Adipocyte (in vitro differentiated cells): ENCODE results near the gene TUBA3C.

Source experiments
- DNase-seq: peaks from one replicate; pipeline ENCODE4 v3.0.0-alpha.2; 2015; ENCODE audit warnings: low read depth
- H3K27me3 ChIP-seq: replicated peaks from 2 replicates; pipeline ENCODE4 v1.7.0; 2013; ENCODE audit warnings: mild to moderate bottlenecking, low read length, moderate library complexity; ENCODE audit not compliant: control insufficient read depth, insufficient read depth
- H3K36me3 ChIP-seq: 2 replicates; pipeline ENCODE4 v1.7.0; 2013; ENCODE audit warnings: low read length, mild to moderate bottlenecking, moderate library complexity; ENCODE audit not compliant: control insufficient read depth, insufficient read depth, severe bottlenecking
- H3K4me1 ChIP-seq: 2 replicates; pipeline ENCODE4 v1.7.0; 2013; ENCODE audit warnings: mild to moderate bottlenecking, low read length, moderate library complexity; ENCODE audit not compliant: control insufficient read depth, insufficient read depth
- H3K4me3 ChIP-seq: 2 replicates; pipeline ENCODE4 v1.7.0; 2013; ENCODE audit warnings: mild to moderate bottlenecking, low read length, moderate library complexity
- H3K9ac ChIP-seq: 2 replicates; pipeline ENCODE4 v1.7.0; 2013; ENCODE audit warnings: mild to moderate bottlenecking, low read length, moderate library complexity
- H3K9me3 ChIP-seq: 2 replicates; pipeline ENCODE4 v1.7.0; 2013; ENCODE audit warnings: mild to moderate bottlenecking, low read length, moderate library complexity; ENCODE audit not compliant: control insufficient read depth

TUBA3C gene

DNA sequence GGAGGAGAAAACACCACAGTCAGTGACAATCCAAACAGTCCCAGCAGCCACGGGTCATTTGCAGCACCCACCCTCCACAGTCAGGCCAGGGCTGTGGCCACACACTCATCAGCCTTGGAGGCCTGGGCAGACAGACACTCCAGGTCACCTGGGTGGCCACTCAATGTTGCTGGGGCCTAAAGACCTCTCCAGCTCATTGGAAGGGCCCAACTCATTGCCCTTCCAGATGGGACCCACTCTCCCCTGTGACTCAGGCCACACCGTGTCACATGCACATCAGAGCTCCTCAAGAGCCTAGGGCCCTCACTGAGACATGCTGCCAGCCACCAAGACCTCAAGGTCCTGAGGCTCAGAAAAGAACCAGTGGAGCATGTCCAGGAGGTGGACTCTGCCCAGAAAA, 22.4 kb downstream of the TUBA3C start:
- no peak for DNase-seq
- peaks cover 5% of the 10 kb centered on the region for H3K9me3 ChIP-seq
- H3K27me3 ChIP-seq: no peaks in the 10 kb centered on the region
- H3K4me3 ChIP-seq: no peak overlapping the region
- H3K36me3 ChIP-seq: no peaks in the 10 kb centered on the region
- H3K4me1 ChIP-seq: no peaks in the 10 kb centered on the region
- no peak overlapping the region for H3K9ac ChIP-seq

DNA sequence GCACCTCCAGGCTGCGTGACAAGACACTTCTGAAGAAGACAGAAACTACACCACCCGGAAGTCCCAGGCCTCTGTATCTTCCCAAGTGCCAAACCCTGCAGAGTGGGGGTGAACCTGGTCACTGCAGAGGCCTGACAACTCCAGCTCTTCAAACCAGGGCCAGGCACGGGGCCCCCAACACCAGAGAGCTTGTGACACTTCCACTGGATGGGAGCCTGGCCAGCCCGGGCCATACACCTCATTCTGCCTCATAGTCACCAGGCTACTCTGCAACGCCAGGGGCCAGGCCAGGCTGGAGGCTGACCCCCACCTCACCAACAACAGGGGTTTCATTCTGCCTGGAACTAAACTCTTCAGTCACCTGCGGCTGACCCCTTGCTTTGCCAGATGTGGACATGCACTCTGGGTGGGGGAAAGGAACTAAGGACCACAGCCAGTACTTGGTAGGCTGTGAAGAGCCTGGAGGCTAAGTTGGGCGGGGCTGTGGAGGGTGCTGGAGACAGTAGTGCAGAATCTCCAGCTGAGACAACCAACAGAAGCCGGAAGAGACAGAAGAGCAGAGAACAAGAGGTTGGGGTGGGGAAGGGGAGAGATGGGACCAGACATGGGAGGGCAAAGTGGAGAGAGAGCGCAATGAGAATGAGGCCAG, 23.0 kb downstream of the TUBA3C start:
- no peak for DNase-seq
- H3K9ac ChIP-seq: no peak overlapping the region
- H3K4me3 ChIP-seq: no peak overlapping the region
- peaks cover 5% of the 10 kb centered on the region for H3K9me3 ChIP-seq
- H3K36me3 ChIP-seq: no peaks in the 10 kb centered on the region
- H3K4me1 ChIP-seq: no peaks in the 10 kb centered on the region
- H3K27me3 ChIP-seq: no peaks in the 10 kb centered on the region

DNA sequence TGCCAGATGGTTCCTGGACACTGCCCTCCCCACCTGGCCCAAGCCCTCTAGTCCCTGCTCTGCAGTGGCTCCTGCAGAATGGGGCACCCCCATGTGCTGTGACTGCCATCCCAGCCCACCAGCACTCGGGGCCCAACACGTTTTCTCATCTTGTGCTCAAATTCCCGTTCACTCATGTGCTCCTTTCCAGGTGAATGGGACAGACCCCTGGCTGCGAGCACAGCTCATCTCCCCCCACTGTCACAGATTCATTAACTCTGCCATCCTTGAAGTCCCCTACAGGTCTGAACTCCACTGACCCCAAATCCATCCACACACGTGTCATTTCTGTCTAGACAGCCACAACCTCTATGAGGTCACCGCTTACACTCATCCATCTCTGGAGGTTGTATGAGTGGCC, 23.6 kb downstream of the TUBA3C start:
- Histone ChIP-seq H3K36me3 (no peaks in the 10 kb centered on the region), H3K27me3 (no peaks in the 10 kb centered on the region), H3K4me3 (no peak overlapping the region), H3K9ac (no peak overlapping the region), H3K9me3 (peaks cover 5% of the 10 kb centered on the region), H3K4me1 (no peaks in the 10 kb centered on the region)
- no peak for DNase-seq

DNA sequence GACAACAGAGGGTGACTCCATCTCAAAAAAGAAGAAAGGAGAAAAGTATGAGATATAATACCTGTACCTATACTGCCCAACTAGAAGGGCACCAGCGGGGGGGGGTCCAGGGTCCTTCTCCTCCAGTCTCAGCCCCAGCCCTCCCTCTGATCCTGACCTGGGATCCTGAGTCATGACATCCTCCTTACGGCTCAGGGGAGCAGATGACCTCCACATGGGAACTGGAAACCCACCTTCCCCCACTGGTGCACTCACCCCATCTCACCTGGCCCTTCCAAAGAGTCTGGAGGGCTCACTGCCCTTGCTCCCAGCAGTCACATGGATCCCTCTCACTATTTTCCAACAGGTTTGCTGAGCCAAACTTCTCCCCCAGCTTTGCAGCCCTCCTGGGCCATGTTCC, 24.2 kb downstream of the TUBA3C start:
- Histone ChIP-seq H3K36me3 (no peaks in the 10 kb centered on the region), H3K9ac (no peak overlapping the region), H3K4me3 (no peak overlapping the region), H3K4me1 (no peaks in the 10 kb centered on the region), H3K9me3 (no peaks in the 10 kb centered on the region), H3K27me3 (no peaks in the 10 kb centered on the region)
- DNase-seq: no peak

DNA sequence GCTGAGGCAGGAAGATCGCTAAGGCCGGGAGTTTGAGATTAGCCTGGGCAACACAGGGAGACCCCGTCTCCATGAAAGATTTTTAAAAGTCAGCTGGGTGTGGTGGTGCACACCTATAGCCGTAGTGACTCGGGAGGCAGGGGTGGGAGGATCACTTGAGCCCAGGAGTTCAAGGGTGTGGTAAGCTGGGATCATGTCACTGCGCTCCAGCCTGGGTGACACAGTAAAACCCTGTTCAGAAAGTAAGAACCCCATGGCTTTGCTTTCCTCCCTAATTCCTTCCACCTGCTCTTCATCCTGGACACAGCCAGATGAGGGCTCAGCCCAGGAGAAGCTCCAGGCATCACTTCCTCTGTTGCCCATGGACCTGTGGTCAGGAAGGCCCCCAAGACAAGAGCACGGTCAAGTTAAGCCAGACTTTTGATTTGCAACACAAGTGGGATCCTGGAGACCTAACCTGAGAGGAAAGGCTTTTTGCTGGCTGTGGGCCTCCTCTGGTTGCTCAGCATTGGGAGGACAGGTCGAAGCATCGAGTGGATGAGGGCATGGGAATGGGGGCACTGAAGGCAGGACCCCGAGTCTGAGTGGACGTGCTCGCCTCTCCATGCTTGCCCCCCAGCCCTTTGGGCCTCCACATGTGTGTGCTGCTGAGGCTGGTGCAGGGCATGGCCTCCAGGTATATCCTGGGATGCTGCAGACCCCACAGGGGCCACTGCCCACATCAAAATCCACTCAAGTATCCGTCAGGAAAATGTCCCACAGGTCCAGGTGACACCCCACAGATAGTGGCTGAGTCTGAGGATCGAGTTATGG, 25.4 kb downstream of the TUBA3C start:
- no peaks in the 10 kb centered on the region for H3K27me3 ChIP-seq
- no peaks in the 10 kb centered on the region for H3K36me3 ChIP-seq
- H3K4me1 ChIP-seq: no peaks in the 10 kb centered on the region
- H3K4me3 ChIP-seq: no peak overlapping the region
- H3K9ac ChIP-seq: no peak overlapping the region
- no peak for DNase-seq
- no peaks in the 10 kb centered on the region for H3K9me3 ChIP-seq

DNA sequence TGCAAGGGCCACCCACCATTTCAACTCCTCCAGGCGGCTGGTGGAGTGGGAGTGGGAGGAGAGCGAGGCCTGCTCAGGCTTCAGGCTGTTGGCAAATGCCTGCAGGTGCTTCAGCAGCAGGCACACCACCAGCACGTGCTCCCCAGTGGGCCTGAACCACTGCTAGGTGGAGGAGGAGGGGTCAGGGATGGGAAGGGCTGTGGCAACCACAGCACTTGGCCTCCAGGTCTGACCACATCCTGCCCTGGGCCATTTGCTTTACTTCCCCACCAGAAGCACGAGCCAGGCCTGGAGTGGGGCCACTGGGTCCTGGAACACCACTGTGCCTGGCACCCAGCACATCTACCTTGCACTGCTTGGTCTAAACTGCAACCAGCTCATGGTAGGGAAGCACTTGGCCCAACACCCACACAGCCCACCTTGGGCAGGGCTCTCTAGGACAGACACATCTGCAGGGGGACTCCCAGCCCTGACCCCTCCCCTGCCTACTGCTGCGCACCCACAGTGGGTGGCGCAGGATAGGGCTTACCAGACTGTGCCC, 26.2 kb downstream of the TUBA3C start:
- no peak for DNase-seq
- Histone ChIP-seq H3K4me1 (no peaks in the 10 kb centered on the region), H3K36me3 (no peaks in the 10 kb centered on the region), H3K27me3 (no peaks in the 10 kb centered on the region), H3K9ac (no peak overlapping the region), H3K9me3 (no peaks in the 10 kb centered on the region), H3K4me3 (no peak overlapping the region)

DNA sequence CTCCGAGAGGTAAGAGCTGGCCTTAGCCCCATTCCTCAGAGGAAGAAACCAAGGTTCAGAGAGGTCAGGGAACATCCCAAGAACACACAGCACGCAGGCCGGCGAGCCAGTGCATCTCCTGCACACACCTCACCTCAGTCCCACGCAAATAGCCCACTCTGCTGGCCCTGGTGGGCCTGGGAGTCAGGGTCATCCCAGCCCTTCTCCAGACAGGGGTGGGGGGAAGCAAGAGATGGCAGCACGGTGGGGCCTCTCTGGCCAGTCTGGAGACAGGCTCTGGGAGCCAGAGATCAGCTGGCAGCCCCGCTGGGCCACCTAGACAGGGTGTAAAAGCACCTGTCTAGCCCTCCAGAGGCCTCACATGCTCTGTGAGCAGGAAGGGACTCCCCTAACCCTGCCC, 26.8 kb downstream of the TUBA3C start:
- no peaks in the 10 kb centered on the region for H3K9me3 ChIP-seq
- no peaks in the 10 kb centered on the region for H3K36me3 ChIP-seq
- no peaks in the 10 kb centered on the region for H3K4me1 ChIP-seq
- no peak overlapping the region for H3K9ac ChIP-seq
- H3K27me3 ChIP-seq: no peaks in the 10 kb centered on the region
- DNase-seq: no peak
- no peak overlapping the region for H3K4me3 ChIP-seq

DNA sequence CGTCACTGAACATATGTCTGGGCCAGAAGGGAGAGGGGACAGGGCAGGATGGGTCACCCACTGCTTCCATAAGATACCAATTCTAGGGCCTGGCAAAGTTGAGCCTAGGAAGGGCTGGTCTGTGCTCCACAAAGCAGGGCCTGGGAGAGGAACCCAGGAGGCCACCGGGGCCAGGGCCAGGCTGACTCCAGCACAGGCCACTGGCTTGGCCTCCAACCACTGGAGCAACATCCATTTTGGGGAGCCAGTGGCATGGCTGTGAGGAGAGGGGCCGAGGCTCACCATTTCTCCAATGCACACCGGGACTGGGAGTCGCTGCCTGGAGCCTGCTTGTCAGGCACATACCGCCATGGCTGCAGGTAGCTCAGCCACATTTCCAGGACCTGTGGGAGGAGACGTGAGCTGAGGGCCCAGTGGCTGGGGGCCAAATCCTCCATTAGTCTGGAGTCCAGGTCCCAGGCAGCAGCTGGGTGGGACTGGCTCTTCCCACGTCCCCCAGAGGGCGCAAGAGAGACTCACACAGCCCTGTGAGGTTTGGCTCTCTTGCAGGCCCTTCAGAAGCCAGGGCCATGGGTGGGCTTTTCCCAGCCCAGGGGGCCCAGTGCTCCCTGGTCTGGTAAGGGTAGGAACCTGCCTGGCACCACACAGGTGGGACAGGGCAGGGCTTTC, 27.7 kb downstream of the TUBA3C start:
- H3K9ac ChIP-seq: no peak overlapping the region
- DNase-seq: no peak
- H3K36me3 ChIP-seq: no peaks in the 10 kb centered on the region
- H3K4me3 ChIP-seq: no peak overlapping the region
- no peaks in the 10 kb centered on the region for H3K27me3 ChIP-seq
- H3K9me3 ChIP-seq: peaks cover 6% of the 10 kb centered on the region
- no peaks in the 10 kb centered on the region for H3K4me1 ChIP-seq

DNA sequence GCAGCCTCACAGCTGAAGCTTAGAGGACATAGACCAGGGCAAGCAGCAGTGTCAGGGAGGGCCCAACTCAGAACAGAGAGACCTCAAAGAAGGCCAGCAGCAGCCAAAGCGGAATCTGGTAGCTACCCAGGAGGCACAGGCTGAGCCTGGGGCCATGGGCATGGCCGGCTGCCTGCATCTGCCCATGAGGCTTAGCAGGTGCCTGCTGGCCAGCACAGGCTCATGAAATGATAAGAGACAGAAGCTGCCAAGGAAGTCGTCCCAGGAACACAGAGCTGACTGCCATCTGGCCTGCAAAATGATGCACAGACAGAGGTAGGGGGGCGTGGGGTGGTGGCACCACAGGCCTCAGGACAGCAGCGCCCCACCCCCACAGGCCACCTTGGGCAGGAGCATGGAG, 29.2 kb downstream of the TUBA3C start:
- no peaks in the 10 kb centered on the region for H3K4me1 ChIP-seq
- H3K9me3 ChIP-seq: peaks cover 14% of the 10 kb centered on the region
- no peaks in the 10 kb centered on the region for H3K27me3 ChIP-seq

DNA sequence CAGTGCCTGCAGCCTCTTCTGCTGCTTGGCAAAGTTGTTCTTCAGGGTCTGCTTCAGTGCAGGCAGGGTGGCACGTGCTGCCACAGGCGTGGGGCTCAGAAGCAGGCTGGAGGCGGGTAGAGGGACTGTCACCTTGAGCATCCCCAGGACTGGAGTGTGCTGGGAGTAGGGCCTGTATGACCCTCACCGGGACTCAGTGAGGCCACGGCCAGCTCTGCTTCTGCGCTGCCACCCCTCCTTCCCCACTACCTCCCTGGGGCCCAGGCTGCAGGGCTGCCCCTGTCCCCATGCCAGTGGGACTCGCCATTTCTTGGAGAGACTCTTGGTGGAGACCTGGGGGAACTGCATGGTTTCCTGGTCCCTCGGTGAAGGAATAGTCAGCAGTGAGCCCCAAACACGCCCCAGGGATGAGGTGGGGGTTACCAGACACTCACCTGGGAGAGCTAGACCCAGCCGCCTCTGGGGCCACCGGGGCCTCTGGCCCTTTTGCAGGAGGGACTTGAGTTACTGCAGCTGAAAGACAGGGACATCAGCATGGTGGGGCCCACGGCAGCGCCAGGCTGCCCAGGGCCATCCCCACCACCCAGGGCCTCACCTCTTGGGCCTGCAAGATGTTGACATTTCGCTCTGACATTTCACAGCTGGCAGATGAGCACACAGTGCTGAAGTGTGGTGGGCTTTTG, 29.9 kb downstream of the TUBA3C start:
- peaks cover 14% of the 10 kb centered on the region for H3K9me3 ChIP-seq

More for the DNA sequence above, 29.2 kb downstream of the TUBA3C start:
- no peak overlapping the region for H3K4me3 ChIP-seq
- no peaks in the 10 kb centered on the region for H3K36me3 ChIP-seq
- DNase-seq: no peak
- no peak overlapping the region for H3K9ac ChIP-seq

DNA sequence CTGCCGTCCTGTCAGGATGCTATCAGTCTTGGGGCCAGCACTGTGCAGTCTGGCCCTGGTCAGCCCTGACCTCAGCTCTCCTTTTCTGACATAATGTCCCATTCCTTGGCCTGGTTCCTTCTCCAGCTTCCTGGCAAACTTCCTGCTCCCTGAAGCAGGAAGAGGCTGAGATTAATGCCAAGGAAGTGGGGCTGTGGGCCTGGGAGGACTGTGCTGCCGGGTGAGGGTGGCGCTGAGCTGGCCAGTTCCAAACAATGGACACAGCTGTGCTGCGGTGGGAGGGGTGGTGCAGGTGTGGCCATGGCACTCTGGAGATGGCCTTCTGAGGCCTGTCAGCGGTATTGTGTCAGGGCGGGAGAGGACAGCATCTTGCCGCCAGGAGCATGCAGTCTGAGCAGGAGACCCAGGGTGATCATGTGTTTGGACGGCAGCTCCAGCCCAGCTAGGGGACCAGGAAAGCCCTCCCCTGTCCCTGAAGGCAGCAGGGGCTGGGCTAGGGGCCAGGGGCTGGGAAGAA, 30.9 kb downstream of the TUBA3C start:
- H3K27me3 ChIP-seq: no peaks in the 10 kb centered on the region
- DNase-seq: no peak
- H3K9ac ChIP-seq: no peak overlapping the region
- H3K36me3 ChIP-seq: no peaks in the 10 kb centered on the region
- peaks cover 14% of the 10 kb centered on the region for H3K9me3 ChIP-seq
- H3K4me1 ChIP-seq: no peaks in the 10 kb centered on the region
- no peak overlapping the region for H3K4me3 ChIP-seq

More for the DNA sequence above, 29.9 kb downstream of the TUBA3C start:
- H3K9ac ChIP-seq: no peak overlapping the region
- H3K4me1 ChIP-seq: no peaks in the 10 kb centered on the region
- no peak for DNase-seq
- no peak overlapping the region for H3K4me3 ChIP-seq
- no peaks in the 10 kb centered on the region for H3K36me3 ChIP-seq
- no peaks in the 10 kb centered on the region for H3K27me3 ChIP-seq
